SJCRH30 (cell line): ENCODE measurements around the gene INPP5K. TPM values are rescaled to one million over a fixed set of nuclear protein-coding genes. Genes with fewer than 3 reads are reported as not detected.
A peak's percentile ranks its signal among the peaks of the same experiment; 100 is the strongest.
"Not testable (repeated sequence)": the region's sequence is repeated elsewhere in the genome, so short reads cannot be mapped to it uniquely, and the experiment has no call there.

Source experiments
- DNase-seq, 2 experiments: peaks; one replicate each; pipeline ENCODE4 v3.0.0-alpha.2; 2015 to 2020
- H3K27ac ChIP-seq: fragments of 250-450 bp; sonication (Bioruptor Pico); 2 replicates; pipeline ENCODE4 v1.5.1; 2020; ENCODE audit warnings: mild to moderate bottlenecking, moderate library complexity
- H3K27me3 ChIP-seq: fragments of 250-450 bp; sonication (Bioruptor Pico); 2 replicates; pipeline ENCODE4 v1.5.1; 2020; ENCODE audit warnings: mild to moderate bottlenecking, moderate library complexity
- H3K36me3 ChIP-seq: fragments of 250-450 bp; sonication (Bioruptor Pico); 2 replicates; pipeline ENCODE4 v1.5.1; 2020; ENCODE audit warnings: mild to moderate bottlenecking, moderate library complexity
- H3K4me1 ChIP-seq: fragments of 250-450 bp; sonication (Bioruptor Pico); 2 replicates; pipeline ENCODE4 v1.5.1; 2020; ENCODE audit warnings: mild to moderate bottlenecking, moderate library complexity
- H3K4me3 ChIP-seq: fragments of 250-450 bp; sonication (Bioruptor Pico); 2 replicates; pipeline ENCODE4 v1.5.1; 2020; ENCODE audit warnings: mild to moderate bottlenecking, moderate library complexity
- H3K9me3 ChIP-seq: fragments of 250-450 bp; sonication (Bioruptor Pico); replicated peaks from 2 replicates; pipeline ENCODE4 v1.5.1; 2020; ENCODE audit warnings: mild to moderate bottlenecking, moderate library complexity
- total RNA-seq: library from RNA; depleted of rRNA; stranded (reverse); fragments of >200 nt; shearing (Covaris generic); gene quantifications from 2 replicates; pipeline ENCODE4 v1.2.3, GENCODE V29; 2014

INPP5K gene
- total RNA-seq, 1 experiment from 2014 or later: 9.7 TPM

DNA sequence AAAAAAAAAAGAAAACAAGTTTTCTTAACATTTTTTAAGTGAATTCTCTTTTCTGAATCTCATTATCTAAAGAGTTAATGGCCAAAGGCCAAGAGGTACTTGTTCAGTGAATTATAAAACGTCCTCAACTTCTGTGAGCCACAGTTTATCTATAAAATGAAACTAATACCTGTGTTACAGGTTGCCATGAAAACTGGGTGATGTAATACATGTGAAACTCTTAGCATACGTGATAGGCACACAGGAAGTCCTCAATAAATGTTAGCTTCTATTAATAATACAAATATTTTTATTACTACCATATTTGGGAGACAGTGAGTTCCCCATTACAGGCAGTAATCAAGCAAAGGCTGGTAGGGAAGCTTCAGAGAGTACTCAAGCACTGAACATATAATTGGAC, 13.5 kb upstream of the INPP5K start:
- Histone ChIP-seq H3K4me3 (no peak overlapping the region), H3K36me3 (no peaks in the 10 kb centered on the region; the same call in 1 of the 2 replicates), H3K27me3 (no peaks in the 10 kb centered on the region), H3K27ac (no peak overlapping the region), H3K9me3 (no peaks in the 10 kb centered on the region), H3K4me1 (peaks cover 16% of the 10 kb centered on the region)
- no peak for DNase-seq

DNA sequence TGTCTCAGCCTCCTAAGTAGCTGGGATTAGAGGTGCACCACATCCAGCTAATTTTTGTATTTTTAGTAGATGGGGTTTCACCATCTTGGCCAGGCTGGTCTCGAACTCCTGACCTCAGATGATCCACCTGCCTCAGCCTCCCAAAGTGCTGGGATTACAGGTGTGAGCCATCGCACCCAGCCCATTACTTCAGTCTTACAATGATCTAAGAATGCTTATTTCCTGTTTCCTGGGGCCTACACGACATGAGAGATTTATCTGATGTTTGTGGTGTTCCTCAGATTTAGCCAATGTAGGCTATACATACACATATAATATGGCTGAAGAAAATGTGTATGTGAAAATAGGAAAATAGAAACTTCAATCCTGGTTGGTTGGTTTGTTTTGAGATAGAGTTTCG, 10.5 kb upstream of the INPP5K start:
- DNase-seq, H3K36me3 ChIP-seq, H3K4me3 ChIP-seq, H3K4me1 ChIP-seq, H3K9me3 ChIP-seq, H3K27ac ChIP-seq, H3K27me3 ChIP-seq: not testable (repeated sequence)

DNA sequence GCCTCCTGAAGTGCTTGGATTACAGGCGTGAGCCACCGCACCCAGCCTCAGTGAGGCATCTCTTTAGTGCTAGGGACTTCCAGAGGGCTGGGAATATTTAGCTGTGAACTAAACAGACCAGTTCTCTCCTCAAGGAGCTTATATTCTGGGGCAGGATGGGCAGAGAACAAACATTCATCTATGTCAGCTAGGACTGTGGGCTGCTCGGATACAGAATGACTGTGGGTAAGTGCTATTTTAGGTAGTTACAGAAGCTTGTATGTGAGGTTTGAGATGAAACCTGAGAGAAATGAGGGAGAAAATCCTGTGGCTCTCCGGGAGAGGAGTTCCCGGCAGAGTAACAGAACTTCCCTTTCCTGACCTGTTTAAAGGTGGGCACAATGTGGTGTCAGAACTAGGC, 6.2 kb upstream of the INPP5K start:
- Histone ChIP-seq H3K36me3 (no peaks in the 10 kb centered on the region), H3K4me3 (no peak overlapping the region), H3K9me3 (no peaks in the 10 kb centered on the region), H3K27me3 (no peaks in the 10 kb centered on the region), H3K4me1 (peaks cover 23% of the 10 kb centered on the region), H3K27ac (no peak overlapping the region)
- no peak for DNase-seq

DNA sequence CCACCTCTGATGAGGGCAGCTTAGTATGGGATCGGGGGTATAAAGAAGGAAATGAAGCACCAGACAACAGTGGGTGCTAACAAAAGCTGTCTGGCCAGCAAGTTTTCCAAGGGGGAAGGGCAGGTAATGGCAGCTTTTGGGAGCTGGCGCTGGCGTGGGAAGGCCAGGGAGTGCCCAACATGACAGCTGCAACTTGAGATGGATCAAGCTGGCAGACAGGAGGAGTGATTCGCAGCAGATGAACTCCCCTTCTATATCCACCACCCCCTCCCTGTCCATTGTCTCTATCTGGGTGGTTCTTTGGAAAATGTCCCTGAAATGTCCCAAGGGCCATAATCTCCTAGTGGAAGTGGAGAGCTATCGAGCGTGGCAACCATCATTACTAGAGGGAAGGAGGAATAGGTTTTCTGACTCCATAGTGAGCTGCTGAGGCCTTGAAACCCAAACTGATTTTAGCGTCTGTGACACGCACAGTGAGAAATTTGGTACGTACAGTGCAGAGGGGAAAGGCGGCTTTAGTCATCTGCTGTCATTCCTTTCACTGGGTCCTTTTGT, 4.8 kb upstream of the INPP5K start:
- Histone ChIP-seq H3K4me3 (no peak overlapping the region), H3K27ac (peak overlapping the region; percentile 39)
- DNase-seq: peak in 1 of 2 experiments; percentile 35

DNA sequence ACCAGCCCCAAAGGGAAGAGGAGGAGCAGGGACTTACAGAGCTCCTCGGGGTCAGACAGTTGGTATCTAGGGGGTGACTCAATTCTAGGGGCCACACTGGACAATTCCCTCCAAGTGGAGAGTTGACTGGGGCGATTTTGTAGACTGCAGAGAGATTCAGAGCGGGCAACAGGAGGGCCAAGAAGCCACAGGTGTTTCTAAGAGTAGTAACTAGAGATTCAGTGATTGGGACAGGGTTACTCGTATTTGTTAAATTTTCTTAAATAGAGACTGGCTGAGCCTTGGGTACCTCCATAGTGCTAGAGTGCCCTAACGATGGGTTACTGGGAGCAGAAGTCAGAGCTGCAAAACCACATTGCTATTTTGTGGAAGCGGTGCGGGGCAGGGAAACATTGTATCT, 3.3 kb upstream of the INPP5K start:
- H3K27ac ChIP-seq: no peak overlapping the region
- no peak for DNase-seq

More for the DNA sequence above, 4.8 kb upstream of the INPP5K start:
- H3K9me3 ChIP-seq: no peaks in the 10 kb centered on the region
- no peaks in the 10 kb centered on the region for H3K27me3 ChIP-seq
- H3K4me1 ChIP-seq: peaks cover 24% of the 10 kb centered on the region
- no peaks in the 10 kb centered on the region for H3K36me3 ChIP-seq

DNA sequence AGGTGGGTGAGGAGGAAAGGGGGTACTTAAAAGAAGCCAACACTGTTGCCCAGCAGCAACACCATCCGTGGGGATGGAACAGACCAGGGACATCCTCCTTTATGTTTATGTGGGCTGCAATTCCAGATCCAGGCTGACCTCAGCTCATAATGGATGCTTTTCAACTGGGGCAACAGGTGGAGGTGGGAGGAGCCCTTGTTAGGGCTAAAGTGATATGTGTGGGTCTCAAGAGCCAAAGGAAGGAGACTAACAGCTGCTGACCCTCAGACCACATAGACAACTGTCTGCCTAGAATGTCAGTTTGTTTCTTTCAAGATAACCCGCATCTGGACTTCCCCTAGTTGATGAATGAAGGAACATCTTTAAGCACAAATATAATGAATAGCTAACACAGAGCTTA, 2.0 kb upstream of the INPP5K start:
- peak; percentile 50 to 72 for DNase-seq

More for the DNA sequence above, 3.3 kb upstream of the INPP5K start:
- Histone ChIP-seq H3K27me3 (no peaks in the 10 kb centered on the region), H3K36me3 (no peaks in the 10 kb centered on the region), H3K4me3 (no peak overlapping the region), H3K9me3 (no peaks in the 10 kb centered on the region), H3K4me1 (peaks cover 24% of the 10 kb centered on the region)

DNA sequence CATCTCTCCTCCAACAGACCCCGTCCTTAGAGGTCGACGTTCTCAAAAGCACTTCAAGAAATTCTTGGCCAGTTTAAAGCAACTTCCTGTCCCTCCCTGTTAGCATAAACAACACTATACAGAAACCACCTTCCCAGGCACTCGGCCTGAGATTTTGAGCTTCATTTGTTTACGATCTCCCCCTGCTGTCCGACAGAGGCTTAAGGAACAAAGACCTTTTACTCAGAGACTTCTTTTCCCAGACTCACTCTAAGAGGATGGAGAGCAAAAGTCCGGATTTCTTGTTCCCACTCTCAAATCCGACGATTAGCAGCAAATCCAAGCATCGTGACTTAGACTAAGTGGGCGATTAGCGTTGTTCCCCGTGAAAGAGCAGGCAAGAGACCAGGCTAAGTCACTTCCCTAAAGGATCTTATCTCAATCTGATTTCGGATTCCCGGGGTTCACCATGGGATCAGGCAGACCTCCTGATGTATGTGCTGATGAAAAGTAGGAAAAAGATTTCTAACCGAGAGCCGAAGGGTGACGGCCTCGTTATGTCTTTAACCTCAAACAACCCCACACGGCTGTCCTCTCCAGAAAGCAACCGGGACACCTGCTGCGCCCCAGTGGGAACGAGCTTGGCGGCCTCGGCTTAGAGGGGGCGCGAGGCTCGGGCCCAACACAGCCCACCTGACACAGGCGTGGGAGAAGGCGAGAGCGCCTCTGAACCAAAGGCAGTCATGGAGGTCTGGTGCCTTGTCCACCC, 598 bp downstream of the INPP5K start:
- Histone ChIP-seq H3K36me3 (no peaks in the 10 kb centered on the region), H3K4me1 (peaks cover 20% of the 10 kb centered on the region), H3K27ac (no peak overlapping the region), H3K9me3 (no peaks in the 10 kb centered on the region), H3K4me3 (peak overlapping the region; percentile 88), H3K27me3 (no peaks in the 10 kb centered on the region)
- peak; percentile 34 to 65 for DNase-seq

More for the DNA sequence above, 2.0 kb upstream of the INPP5K start:
- no peaks in the 10 kb centered on the region for H3K27me3 ChIP-seq
- peak overlapping the region; percentile 27; the same call in 1 of the 2 replicates for H3K27ac ChIP-seq
- H3K36me3 ChIP-seq: no peaks in the 10 kb centered on the region
- no peaks in the 10 kb centered on the region for H3K9me3 ChIP-seq
- H3K4me3 ChIP-seq: no peak overlapping the region
- peaks cover 24% of the 10 kb centered on the region for H3K4me1 ChIP-seq

DNA sequence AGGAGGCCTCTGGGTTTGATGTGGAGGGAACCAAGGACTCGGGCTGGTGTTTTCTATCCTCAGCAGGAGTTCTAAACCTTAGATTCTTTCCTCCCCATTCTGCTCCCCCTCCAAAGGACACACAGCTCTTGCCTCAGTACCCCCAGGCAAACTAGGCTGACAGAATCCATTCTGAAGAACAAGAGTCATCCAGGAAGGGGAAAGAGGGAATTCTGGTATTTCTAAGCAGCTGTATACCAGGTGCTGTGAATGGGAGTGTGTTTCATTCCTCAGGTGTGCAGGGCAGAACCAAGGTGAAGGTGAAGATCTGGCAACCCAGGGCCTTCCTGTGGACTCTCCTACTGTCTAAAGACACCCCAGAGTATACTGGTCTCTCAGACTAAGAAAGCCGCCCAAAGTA, 4.1 kb downstream of the INPP5K start:
- no peaks in the 10 kb centered on the region for H3K27me3 ChIP-seq
- no peak overlapping the region for H3K27ac ChIP-seq
- DNase-seq: no peak
- no peak overlapping the region for H3K4me3 ChIP-seq
- H3K36me3 ChIP-seq: no peaks in the 10 kb centered on the region
- H3K4me1 ChIP-seq: no peaks in the 10 kb centered on the region; the same call in 1 of the 2 replicates
- H3K9me3 ChIP-seq: no peaks in the 10 kb centered on the region

DNA sequence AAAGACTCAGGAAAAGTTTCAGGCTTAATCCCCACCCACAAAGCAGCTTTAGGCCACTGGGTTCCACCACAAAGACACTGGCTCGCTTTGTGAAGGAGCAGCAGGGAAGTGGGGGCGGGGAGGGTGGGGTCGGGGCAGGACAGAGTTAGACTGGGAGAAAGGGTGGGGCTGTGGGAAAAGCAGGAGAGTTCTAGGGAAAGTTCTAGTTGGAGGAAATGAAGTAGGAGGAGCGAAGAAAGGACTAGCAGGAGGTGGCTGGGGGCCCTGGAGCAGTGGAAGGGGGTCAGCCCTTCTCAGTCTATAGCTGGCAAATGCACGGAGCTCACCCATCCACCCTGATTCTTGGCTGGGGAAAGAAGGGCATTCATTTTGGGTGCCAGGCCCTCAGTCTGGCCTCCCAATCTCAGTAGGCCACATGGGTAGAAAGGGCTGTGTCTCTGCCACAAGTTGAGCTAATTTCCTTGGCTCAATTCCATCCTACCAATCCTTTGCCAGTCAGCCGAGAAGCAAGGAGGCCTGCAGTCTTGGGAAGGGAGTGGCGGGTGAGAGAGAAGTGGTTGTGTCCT, 4.6 kb downstream of the INPP5K start:
- Histone ChIP-seq H3K4me1 (no peaks in the 10 kb centered on the region; the same call in 1 of the 2 replicates), H3K9me3 (no peaks in the 10 kb centered on the region), H3K4me3 (no peak overlapping the region), H3K27me3 (no peaks in the 10 kb centered on the region), H3K27ac (no peak overlapping the region), H3K36me3 (no peaks in the 10 kb centered on the region)
- DNase-seq: no peak

DNA sequence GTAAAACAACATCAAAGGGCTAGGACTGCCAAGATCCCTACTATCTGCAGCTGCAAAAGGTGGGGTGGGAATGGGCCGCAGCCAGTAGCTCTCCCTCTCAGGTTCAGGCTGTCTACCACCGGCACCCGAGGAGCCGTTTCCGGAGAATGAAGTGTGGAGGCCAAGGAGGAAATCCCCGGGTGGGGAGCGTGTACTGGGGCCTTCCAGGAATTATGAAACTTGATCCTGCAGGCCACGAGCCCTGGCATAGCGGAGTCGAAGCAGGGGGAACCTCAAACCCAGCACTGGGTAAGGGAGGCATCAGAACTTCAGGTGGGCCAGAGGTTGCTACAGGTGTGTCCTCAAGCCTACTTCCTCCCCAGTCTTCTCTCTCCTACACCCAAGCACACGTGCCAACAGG, 5.1 kb downstream of the INPP5K start:
- no peak for DNase-seq
- H3K36me3 ChIP-seq: no peaks in the 10 kb centered on the region
- no peak overlapping the region for H3K4me3 ChIP-seq
- no peaks in the 10 kb centered on the region for H3K27me3 ChIP-seq
- no peak overlapping the region for H3K27ac ChIP-seq
- H3K9me3 ChIP-seq: no peaks in the 10 kb centered on the region
- H3K4me1 ChIP-seq: no peaks in the 10 kb centered on the region; the same call in 1 of the 2 replicates

DNA sequence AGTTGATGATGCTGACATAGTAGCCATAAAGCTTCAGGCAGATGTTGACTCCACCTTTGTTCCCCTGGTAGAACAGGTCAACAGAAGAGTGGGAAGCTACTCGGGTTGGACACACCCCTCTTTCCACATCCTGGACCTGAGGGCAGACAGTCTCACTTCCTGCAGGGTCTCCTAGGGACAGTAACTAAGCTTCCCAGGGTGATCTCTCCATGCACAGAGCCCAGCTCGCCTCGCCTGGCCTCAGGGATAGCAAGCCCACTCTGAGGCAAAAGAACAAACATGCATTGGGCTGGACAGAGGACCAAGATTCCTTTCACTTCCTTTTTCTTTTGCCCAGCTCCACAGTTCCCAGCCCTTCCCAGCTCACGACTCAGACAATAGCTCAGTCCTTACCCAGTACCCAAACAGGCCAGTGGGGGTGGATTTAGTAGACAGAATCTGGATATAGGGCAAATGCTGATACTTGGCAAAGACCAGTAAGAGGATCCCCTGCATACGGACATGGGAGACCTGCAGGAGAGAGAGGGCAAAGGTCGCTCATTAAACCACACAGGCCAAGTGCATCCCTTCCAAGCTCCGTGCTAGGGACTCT, 7.0 kb downstream of the INPP5K start:
- Histone ChIP-seq H3K36me3 (no peaks in the 10 kb centered on the region), H3K4me3 (no peak overlapping the region), H3K4me1 (no peaks in the 10 kb centered on the region), H3K27me3 (no peaks in the 10 kb centered on the region), H3K27ac (no peak overlapping the region), H3K9me3 (no peaks in the 10 kb centered on the region)
- no peak for DNase-seq

DNA sequence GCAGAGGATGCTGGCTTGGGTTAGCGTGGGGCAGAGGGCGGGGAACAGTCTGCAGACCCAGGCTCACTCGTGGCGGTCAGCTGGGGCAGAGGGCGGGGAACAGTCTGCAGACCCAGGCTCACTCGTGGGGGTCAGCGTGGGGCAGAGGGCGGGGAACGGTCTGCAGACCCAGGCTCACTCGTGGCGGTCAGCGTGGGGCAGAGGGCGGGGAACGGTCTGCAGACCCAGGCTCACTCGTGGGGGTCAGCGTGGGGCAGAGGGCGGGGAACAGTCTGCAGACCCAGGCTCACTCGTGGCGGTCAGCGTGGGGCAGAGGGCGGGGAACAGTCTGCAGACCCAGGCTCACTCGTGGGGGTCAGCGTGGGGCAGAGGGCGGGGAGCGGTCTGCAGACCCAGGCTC, 7.7 kb downstream of the INPP5K start:
- H3K4me1 ChIP-seq, DNase-seq, H3K36me3 ChIP-seq, H3K4me3 ChIP-seq, H3K27me3 ChIP-seq, H3K9me3 ChIP-seq, H3K27ac ChIP-seq: not testable (repeated sequence)

DNA sequence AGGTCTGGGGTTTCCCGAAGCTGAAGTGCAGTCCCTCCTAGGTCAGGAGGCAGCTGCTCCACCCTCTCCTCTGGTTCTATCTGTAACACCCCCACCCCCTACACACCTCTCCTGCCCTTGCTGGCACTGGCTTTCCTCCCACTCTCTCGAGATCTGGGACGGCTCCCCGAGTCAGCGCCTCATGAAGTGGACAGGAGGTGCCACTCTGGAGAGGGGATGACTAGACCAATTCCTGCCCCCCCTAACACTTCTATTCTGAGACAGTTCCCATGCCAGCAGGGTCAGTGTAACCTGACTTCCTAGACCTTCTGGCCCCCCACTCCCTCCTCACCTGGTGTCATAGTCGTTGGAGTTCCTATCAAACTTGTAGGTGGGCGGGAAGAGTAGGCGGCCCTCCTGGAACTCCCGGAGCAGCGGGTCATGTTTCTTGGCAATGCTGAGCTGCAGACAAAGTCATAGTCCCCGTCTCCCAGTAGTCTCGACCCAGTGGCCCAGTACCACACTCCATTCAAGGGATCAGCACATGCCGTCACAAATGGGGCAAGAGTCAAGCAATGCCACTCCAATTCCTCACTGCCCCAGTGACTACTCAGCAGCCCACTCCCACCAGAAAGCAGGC, 9.7 kb downstream of the INPP5K start:
- Histone ChIP-seq H3K27ac (no peak overlapping the region), H3K9me3 (no peaks in the 10 kb centered on the region), H3K4me3 (no peak overlapping the region), H3K27me3 (no peaks in the 10 kb centered on the region), H3K4me1 (no peaks in the 10 kb centered on the region), H3K36me3 (no peaks in the 10 kb centered on the region)
- DNase-seq: no peak

DNA sequence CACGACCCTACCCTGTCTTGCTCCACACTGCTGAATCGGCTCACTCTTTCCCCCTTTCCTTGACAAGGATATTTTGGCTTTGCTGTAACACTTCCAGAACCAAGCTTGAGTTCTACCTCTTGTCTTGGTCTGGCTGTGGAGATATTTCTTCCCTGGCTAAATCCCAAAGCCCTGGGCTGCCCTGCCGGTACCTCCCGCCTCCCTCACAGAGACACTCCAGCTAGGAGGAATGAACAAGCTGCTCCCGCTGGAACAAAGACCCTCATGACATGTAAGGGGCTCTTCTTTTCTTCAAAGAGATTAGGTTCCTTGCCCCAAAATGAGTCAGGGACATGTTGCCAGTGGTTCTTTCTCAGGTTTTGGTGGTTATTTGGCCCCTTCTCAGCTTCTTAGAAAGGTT, 10.8 kb downstream of the INPP5K start:
- H3K9me3 ChIP-seq: no peaks in the 10 kb centered on the region
- H3K36me3 ChIP-seq: no peaks in the 10 kb centered on the region
- no peak for DNase-seq
- no peaks in the 10 kb centered on the region for H3K27me3 ChIP-seq
- H3K27ac ChIP-seq: no peak overlapping the region
- H3K4me1 ChIP-seq: no peaks in the 10 kb centered on the region; the same call in 1 of the 2 replicates
- no peak overlapping the region for H3K4me3 ChIP-seq

DNA sequence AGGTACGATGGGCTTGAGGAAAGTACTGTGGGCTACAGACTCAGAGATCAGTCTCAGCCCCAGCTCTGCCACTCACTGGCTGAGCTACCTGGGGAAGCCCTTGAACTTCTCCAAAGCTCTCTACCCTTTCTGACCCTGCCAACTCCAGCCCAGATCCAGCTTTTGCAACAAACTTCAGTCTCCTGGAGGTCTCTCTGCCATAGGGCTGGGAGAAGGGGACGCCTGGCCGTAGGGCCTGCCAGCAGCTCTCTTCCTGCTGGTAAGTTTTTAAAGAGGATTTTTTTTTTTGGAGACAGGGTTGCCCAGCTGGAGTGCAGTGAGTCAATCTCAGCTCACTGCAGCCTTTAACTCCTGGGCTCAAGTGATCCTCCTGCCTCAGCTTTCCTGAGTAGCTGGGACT, 11.5 kb downstream of the INPP5K start:
- no peaks in the 10 kb centered on the region for H3K36me3 ChIP-seq
- H3K4me3 ChIP-seq: no peak overlapping the region
- no peak for DNase-seq
- H3K27me3 ChIP-seq: no peaks in the 10 kb centered on the region
- H3K27ac ChIP-seq: no peak overlapping the region
- H3K4me1 ChIP-seq: no peaks in the 10 kb centered on the region; the same call in 1 of the 2 replicates
- H3K9me3 ChIP-seq: no peaks in the 10 kb centered on the region
